GM19023 (cell line): ENCODE data around the gene SFT2D2.
"Not testable (repeated sequence)": the region's sequence is repeated elsewhere in the genome, so short reads cannot be mapped to it uniquely, and the experiment has no call there.

Source experiments
- ATAC-seq: cut with Tn5 transposase; IDR thresholded peaks from one replicate; pipeline ENCODE4 v1.9.1; 2021; ENCODE audit warnings: mild to moderate bottlenecking, moderate library complexity; ENCODE audit not compliant: unreplicated experiment

Gene SFT2D2

DNA sequence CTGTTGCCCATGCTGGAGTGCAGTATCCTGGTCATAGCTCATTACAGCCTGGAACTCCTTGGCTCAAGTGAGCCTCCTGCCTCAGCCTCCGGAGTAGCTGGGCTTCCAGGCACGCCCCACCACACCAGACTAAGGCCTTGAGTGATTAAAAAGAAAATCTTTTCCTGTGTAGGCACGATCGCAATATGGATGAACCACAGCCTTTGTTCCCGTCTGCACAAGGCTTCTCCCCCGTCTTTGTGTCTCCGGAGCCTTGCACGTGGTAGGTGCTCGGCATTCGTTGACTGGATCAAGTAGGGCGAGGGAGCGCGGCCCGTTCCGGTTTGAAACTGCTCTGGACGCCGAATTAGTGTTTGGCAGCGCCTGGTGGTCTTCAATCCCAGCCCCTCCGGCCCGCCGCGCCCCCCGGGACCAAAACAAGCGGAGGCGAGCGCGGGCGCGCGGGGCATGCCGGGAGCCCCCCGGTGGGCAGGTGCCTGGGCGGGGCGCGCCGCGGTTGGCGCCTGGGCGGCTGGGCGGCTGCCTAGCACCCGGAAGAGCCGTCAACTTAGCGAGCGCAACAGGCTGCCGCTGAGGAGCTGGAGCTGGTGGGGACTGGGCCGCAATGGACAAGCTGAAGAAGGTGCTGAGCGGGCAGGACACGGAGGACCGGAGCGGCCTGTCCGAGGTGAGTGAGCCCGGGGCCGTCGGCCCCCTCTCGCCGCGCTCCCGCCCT is at the start of gene SFT2D2:
Gene SFT2D2, plus strand, starts transcription at position 529 of the 715 bp plus-strand sequence. Its CDS starts 76 bp downstream, at position 605.
- ATAC-seq: peak; percentile 88

DNA sequence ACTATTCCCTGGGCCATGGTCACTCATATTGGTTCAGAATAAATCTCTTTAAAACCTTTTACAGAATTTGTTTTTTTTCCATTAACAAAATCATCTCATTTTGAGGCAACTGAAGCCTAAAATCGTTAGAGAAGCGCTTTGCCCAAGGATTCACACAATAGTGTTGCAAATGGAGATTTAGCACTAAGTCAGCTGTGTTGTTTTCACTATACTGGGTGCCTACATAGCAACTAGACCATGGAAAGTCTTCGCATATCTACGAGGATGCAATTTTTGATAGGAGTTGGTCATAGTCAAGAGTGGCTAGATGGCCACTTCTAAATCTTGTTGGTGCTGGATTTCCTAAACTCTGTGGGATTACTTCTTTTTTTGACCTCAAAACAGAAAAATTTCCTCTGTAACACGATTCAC is 47.6 kb upstream of the SFT2D2 start:
- ATAC-seq: no peak

DNA sequence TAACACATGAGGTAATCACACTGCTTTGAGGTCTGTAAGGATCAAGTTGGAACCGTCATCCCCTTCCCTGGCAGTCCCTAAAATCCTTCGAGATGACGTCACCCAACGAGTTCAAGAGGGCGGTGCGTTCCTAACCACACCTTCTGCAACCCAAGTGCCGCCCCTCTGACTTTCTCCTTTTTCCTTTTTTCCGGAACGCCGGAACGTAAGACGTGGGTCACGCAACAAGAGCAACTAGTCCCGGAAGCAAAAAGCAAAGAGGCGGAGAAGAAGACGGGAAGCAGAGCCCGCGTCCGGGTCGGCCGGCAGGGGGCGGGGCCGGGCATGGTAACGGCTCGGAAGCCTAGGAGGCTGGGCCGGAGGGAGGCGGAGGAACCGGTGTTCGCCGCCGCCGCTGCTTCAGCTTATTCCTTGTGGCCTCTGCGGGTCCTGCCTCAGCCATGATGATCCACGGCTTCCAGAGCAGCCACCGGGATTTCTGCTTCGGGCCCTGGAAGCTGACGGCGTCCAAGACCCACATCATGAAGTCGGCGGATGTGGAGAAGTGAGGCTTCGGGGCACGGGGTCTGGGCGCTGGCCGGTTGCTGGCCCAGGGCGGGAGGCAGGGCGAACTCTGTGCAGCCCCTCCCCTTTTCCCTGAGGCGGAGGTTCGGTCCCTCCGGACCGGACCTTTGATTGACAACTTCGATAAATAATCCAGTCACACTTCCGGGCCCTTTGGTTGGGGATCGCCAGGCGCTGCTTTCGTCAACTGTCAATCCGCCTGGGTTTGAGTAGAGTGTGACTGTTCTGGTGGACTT is 47.0 kb upstream of the SFT2D2 start, which contains the start of gene TIPRL:
Gene TIPRL, plus strand, starts transcription at position 325 of the 800 bp plus-strand sequence. Its CDS starts 116 bp downstream, at position 441.
- peak; percentile 92 for ATAC-seq

DNA sequence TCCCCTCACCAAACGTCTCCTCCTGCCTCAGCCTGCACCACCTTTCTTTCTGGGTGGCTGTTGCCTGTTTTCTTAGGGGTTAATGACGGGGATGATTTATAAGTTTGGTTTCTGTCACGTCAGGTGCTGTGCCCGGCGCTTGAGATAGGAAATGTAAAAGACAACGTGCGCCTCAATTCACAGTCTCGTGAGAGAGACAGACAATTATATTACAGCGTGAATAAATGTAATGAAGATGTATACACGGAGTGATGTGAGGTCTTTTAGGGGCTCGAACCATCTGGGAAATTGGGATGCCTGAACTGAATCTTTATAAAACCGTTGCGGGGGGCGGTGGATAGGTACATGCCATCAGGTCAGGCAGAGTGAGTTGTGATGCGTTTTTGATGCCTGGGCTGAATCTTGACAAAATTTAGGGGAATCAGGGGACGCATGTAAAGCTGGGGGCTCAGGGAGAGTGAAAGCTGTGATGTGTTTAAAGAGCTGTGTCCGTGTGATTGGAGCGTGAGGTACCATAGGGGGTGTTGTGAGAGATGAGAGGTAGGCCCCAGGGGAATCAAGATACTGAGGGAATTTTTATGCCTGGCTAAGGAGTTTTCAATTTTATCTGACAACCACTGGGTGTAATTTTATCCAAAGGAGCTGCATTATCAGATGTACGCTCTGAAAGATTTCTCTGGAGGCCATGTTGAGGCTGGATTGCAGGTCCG is 46.2 kb upstream of the SFT2D2 start:
- ATAC-seq: no peak

DNA sequence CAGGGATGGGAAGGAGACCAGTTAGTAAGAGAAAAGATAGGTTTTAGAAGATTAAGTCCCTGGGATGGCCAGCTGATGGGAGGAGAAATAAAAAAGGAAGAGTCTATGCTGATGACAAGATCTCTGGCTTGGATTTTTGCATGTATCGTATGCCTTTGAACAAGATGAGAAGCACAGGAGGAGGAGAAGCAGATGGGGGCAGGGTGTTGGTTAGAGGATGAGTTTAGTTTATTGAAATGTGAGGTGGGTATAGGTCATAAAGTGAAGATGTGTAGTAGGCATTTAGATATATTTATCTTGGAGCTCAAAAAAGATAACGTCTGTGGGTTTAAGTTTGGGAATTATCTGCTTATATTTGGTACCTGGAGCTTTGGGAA is 45.7 kb upstream of the SFT2D2 start:
- no peak for ATAC-seq

DNA sequence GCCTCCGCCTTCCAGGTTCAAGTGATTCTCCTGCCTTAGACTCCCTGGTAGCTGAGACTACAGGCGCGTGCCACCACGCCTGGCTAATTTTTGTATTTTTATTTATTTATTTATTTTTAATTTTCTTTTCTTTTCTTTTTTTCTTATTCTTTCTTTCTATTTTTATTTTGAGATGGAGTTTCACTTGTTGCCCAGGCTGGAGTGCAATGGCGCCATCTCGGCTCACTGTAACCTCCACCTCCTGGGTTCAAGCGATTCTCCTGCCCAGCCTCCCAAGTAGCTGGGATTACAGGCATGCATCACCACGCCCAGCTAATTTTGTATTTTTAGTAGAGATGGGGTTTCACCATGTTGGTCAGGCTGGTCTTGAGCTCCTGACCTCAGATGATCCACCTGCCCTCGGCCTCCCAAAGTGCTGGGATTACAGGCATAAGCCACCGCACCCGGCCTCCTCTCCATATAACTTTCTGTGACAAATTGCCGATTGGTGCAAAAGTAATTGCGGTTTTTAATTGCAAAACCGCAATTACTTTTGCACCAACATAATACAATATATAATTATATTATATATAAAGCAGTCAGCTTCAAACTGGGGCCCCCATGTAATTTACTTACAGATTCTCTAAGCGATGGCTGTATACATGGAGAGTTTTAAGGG is 44.6 kb upstream of the SFT2D2 start:
- not testable (repeated sequence) for ATAC-seq

DNA sequence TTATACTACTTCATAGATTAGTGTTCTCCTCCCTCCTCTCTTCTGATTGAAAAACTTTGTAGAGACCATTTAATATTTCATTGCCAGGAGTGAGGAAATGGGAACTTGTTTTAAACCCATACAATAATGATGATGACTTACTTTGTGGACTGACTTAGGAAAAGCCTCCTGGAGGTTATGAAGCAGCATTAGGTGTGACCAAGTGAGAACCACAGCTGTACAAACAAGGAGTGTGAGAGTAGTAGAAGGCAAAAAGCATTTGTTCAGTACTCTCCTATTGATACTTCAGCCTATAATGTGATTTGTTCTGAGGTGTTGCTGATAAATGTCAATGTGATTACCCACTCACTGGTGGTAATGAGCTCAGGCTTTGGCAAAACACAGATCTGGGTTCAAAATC is 38.6 kb upstream of the SFT2D2 start:
- ATAC-seq: no peak

DNA sequence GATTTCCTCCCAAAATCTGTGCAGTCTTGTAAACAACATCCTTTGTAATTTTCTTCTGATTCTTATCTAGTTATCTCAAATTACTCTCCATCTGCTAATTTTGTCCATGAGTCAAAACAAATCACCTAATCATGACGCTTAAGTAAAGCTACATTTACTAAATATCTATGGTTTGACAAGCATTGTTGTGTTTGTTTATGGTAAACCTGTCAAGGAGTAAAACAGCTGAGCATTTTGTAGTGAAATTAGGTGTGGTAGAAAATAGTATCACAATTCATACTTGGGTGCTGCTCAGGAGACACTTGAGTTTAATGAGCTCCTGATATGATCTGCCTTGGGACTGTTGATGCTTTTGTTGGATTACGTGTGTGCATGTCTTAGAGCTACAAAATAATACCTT is 35.4 kb upstream of the SFT2D2 start:
- ATAC-seq: no peak

DNA sequence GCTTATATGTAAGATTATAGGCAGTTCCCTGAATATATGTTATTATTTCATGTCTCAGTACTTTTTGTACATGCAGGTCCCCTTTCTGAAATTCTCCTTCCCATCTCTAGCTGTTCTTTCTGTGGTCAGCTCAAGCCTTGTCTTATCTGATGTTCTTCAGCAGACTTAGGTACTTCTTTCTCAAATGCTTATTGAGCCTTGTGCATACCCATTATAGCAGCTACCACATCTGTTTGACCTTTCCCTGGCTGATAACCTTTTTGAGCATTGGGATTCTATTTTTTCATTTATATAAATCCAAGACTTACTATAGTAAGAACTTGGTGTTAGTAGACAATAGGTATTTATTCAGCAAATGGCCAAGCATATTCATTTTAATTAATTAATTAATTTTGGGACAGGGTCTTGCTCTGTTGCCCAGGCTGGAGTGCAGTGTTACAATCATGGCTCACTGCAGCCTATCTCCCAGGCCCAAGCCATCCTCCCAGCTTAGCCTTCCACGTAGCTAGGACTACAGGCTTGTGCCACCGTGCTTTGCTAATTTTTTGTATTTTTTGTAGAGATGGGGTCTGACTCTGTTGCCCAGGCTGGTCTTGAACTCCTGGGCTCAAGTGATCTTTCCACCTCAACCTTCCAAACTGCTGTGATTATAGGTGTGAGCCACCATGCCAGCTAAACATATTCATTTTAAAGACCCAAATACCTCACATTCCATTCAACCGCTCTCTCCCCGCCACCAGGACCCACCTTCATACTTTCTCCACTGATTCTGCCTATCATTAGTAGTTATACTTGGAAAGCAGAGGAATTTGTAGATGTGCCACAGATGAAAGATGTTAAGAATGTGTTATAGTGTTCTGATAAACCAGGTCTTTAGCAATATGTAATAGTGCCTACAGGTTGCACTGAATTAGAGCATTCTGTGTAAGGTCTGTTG is 30.3 kb upstream of the SFT2D2 start:
- no peak for ATAC-seq

DNA sequence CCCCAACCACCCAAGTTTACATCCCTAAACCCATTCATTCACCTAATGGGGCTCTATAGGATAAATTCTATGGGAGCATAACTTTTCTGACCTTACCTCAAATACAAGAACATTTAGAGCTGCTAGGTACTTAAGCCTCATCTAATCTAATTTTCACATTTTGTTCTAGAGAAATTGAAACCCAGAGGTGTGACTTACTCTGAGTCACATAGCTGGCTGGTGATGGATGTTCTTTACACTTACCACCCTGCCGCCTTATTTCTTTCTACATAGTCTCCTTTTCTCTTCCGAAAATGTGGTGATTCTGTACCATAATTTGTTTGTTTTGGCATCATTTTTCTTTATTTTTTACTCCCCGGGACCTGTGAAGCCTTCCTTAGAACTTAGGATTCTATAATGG is 26.7 kb upstream of the SFT2D2 start:
- no peak for ATAC-seq

DNA sequence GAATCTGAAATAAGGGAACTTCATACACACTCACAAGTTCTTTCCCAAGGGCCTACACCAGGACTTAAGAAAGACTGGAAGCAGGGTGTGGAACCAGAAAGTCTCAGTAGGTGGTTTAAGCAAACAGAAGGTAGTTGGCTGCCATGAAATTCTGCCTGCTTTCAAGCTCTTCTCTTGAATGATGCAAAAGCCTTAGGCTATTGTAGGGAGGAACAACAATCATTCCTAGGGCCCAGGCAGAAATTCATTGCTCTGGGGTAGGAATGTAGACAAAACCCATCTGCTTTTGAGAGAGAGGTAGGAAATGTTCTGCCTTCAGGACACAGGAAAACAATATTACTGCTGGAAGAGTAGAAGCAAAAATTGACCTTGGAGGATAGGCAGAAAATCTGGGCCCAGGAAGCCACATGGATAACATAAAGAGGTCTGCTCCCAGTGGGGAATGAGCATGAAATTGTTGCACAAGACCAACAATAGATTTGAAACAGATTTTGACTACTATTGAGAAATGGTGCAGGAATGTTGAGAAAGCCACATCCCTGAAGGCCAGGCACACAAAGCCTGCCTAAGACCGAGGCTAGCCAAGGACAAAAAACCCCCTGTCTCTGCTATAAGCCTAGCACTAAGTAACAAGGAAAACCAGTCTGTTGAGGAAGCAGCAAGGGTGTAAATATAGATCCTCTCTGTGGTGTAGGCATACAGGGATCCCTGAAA is 22.7 kb upstream of the SFT2D2 start:
- ATAC-seq: no peak

DNA sequence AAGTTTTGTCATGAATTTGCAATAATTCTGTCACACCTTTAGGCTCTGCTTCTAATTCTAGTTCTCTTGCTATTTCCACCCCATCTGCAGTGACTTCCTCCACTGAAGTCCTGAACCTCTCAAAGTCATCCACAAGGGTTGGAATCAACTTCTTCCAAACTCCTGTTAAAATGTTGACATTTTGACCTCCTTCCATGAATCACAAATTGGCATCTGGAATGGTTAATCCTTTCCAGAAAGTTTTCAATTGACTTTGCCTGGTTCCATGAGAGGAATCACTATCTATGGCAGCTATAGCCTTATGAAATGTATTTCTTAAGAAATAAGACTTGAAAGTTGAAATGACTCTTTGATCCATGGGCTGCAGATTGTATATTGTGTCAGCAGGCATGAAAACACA is 19.7 kb upstream of the SFT2D2 start:
- ATAC-seq: no peak

DNA sequence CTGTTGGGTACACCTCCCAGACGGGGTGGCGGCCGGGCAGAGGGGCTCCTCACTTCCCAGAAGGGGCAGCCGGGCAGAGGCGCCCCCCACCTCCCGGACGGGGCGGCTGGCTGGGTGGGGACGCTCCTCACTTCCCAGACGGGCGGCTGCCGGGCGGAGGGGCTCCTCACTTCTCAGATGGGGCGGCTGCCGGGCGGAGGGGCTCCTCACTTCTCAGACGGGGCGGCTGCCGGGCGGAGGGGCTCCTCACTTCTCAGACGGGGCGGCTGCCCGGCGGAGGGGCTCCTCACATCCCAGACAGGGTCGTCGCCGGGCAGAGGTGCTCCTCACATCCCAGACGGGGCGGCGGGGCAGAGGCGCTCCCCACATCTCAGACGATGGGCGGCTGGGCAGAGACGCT is 18.1 kb upstream of the SFT2D2 start:
- not testable (repeated sequence) for ATAC-seq

DNA sequence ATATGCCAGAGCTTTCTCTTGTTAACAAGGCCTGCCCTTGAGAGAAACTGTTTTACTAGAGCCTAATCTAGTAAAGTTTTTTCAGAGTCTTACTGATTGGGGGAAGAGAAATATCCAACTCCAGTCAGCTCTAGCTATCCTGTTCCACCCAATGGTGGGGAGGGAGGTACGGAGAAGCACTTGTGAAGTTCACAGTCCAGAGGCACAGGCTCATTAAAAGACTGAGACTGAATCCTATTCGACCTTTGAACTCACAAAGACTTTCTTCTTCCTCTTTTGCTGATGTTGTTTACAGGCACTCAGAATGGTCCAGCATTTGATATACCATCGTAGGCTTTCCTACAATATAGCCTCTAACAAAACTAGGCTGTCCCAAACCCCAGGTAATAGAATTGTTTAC is 15.5 kb upstream of the SFT2D2 start:
- no peak for ATAC-seq

DNA sequence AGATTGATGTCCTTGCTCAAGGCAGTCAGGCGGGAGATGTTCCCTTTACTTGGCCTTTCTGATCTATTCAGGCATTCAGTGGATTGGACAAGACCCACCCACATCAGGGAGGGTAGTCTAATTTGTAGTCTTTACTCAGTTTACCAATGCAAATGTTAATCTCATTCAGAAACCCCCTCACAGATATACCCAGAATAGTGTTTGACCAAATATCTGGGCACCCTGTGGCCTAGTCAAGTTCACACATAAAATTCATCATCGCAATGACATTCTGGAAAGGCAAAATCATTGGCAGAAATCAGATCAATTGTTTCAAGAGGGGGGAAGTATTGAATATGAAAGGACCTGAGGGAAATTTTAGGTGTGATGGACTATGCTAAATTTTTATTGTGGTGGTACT is 12.5 kb upstream of the SFT2D2 start:
- ATAC-seq: no peak

DNA sequence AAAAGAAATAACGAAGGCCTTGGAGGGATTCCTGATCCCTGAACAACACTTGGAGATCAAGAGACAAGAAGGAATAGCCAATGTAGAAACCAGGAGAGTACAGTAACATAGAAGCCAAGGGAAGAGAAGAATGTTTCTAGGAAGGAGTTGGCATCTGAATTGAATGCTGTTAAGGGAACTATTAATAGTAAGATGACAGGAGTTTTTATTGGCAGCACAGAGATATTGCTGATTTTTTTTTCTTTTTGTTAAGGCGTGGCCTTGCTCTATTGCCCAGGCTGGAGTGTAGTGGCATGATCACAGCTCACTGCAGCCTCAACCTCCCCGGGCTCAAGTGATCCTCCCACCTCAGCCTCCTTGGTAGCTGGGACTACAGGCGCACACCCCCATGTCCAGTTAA is 9.6 kb upstream of the SFT2D2 start:
- ATAC-seq: no peak

DNA sequence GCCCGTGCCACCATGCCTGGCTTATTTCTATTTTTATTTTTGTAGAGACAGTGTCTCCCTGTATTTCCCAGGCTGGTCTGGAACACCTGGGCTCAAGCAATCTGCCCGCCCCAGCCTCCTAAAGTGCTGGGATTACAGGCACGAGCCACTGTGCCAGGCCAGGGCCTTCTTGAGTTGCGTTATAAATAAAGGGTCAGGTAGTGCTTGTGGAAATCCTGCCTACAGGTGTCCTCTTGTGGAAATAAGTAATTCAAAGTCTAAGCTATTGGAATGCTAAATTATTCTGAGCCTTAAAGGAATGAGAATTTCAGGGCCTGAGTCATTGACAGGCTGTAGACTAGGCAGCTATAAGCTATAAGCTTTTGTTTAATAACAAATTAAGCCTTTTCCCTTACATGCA is 8.1 kb upstream of the SFT2D2 start:
- ATAC-seq: no peak

DNA sequence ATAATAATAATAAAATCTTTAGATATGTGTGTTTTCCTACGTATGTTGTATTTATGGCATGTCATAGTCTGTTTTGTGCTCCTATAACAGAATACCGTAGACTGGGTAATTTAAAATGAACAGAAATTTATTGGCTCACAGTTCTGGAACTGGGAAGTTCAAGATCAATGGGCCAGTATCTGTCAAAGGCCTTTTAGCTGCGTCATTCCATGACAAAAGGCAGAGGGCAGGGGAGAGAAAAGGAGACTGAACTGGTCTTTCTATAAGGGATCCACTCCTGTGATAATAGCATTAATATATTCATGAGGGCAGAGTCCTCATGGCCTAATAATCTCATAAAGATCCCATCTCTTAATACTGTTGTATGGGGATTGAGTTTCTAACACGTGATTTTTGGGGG is 7.1 kb upstream of the SFT2D2 start:
- no peak for ATAC-seq

DNA sequence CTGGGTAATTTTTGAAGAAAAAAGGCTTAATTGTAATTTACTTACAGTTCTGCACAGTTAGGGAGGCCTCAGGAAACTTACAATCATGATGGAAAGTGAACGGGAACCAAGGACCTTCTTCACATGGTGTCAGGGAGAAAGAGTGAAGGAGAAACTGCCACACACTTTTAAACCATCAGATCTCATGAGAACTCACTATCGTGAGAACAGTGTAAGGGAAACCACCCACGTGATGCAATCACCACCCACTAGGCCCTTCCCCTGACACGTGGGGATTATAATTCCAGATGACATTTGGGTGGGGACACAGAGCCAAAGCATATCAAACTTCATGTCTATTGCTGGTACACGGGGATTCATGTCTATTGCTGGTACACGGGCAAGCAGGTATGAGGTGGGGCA is 5.3 kb upstream of the SFT2D2 start:
- ATAC-seq: no peak
